ENCODE measurements around the gene TSGA10IP.

Gene TSGA10IP

GRCh38 chr11:65967329-65967934 lies 22.2 kb downstream of the TSGA10IP start:
- no peaks in the 10 kb centered on the region for H3K9me3 ChIP-seq (ENCODE audit: control insufficient read depth, low read length)

GRCh38 chr11:65968600-65969482 lies 23.6 kb downstream of the TSGA10IP start:
- no peak overlapping the region for H3K18ac ChIP-seq (ENCODE audit: low read depth in 1 of 2, low read length in 2 of 2)
- H2BK15ac ChIP-seq (ENCODE audit: low read depth, poor library complexity, severe bottlenecking) = no peak overlapping the region
- H3K9ac ChIP-seq (ENCODE audit: low read length) = no peak overlapping the region
- H2AK5ac ChIP-seq (ENCODE audit: low read length, severe bottlenecking) = no peak overlapping the region
- H2AFZ ChIP-seq (ENCODE audit: low read depth, low read length) = no peak overlapping the region
- H3K9me3 ChIP-seq (ENCODE audit: control insufficient read depth, low read length) = no peaks in the 10 kb centered on the region
- H4K8ac ChIP-seq (ENCODE audit: low read length) = no peak overlapping the region
- no peak overlapping the region for H3K4ac ChIP-seq (ENCODE audit: low read depth in 1 of 2, low read length in 2 of 2)
- H3K4me1 ChIP-seq (ENCODE audit: control insufficient read depth, insufficient read depth, low read depth, low read length) = peaks cover 5% of the 10 kb centered on the region
- no peak overlapping the region for H3K14ac ChIP-seq (ENCODE audit: low read length in 2 of 2)
- H3K27ac ChIP-seq (ENCODE audit: low read length, poor library complexity, severe bottlenecking) = no peak overlapping the region
- H3K27me3 ChIP-seq (ENCODE audit: control insufficient read depth in 1 of 2, insufficient read depth in 1 of 2, low read length in 2 of 2) = no peaks in the 10 kb centered on the region
- no peak overlapping the region for H3K4me3 ChIP-seq (ENCODE audit: insufficient read depth in 1 of 2, low read depth in 1 of 2, low read length in 2 of 2)
- H2BK12ac ChIP-seq (ENCODE audit: low read length in 2 of 2) = no peak overlapping the region
- no peak for DNase-seq
- no peak overlapping the region for H3K23ac ChIP-seq (ENCODE audit: low read length in 2 of 2)
- H3K4me2 ChIP-seq (ENCODE audit: low read length, poor library complexity, severe bottlenecking) = no peak overlapping the region
- H2BK5ac ChIP-seq (ENCODE audit: low read depth, low read length, poor library complexity, severe bottlenecking) = no peak overlapping the region
- peaks cover 56% of the 10 kb centered on the region for H3K79me1 ChIP-seq (replicated peaks; ENCODE audit: low read length, poor library complexity, severe bottlenecking)
- 95% methylated on average over 11 of the region's 15 CpGs for WGBS
- no peak overlapping the region for H4K91ac ChIP-seq (ENCODE audit: low read length)
- peaks cover 74 to 85% of the 10 kb centered on the region in 2 experiments for H3K36me3 ChIP-seq (ENCODE audit: control insufficient read depth in 1 of 2, insufficient read depth in 2 of 2, low read depth in 1 of 2, low read length in 2 of 2)
- H2BK120ac ChIP-seq (ENCODE audit: low read depth, low read length) = no peak overlapping the region

More at GRCh38 chr11:65967329-65967934, 22.2 kb downstream of the TSGA10IP start:
- Histone ChIP-seq H3K27me3 (ENCODE audit: control insufficient read depth in 1 of 2, insufficient read depth in 1 of 2, low read length in 2 of 2) (no peaks in the 10 kb centered on the region), H2AK5ac (ENCODE audit: low read length, severe bottlenecking) (no peak overlapping the region), H3K27ac (ENCODE audit: low read length, poor library complexity, severe bottlenecking) (no peak overlapping the region), H3K18ac (ENCODE audit: low read depth in 1 of 2, low read length in 2 of 2) (no peak overlapping the region), H3K4me2 (ENCODE audit: low read length, poor library complexity, severe bottlenecking) (no peak overlapping the region), H4K8ac (ENCODE audit: low read length) (no peak overlapping the region), H2BK12ac (ENCODE audit: low read length in 2 of 2) (no peak overlapping the region), H3K9ac (ENCODE audit: low read length) (no peak overlapping the region), H3K4me1 (ENCODE audit: control insufficient read depth, insufficient read depth, low read depth, low read length) (peaks cover 12% of the 10 kb centered on the region), H2BK120ac (ENCODE audit: low read depth, low read length) (no peak overlapping the region), H3K14ac (ENCODE audit: low read length in 2 of 2) (no peak overlapping the region), H3K23ac (ENCODE audit: low read length in 2 of 2) (no peak overlapping the region), H3K36me3 (ENCODE audit: control insufficient read depth in 1 of 2, insufficient read depth in 2 of 2, low read depth in 1 of 2, low read length in 2 of 2) (peaks cover 71 to 78% of the 10 kb centered on the region in 2 experiments), H4K91ac (ENCODE audit: low read length) (no peak overlapping the region), H2AFZ (ENCODE audit: low read depth, low read length) (no peak overlapping the region), H3K4me3 (ENCODE audit: insufficient read depth in 1 of 2, low read depth in 1 of 2, low read length in 2 of 2) (no peak overlapping the region), H3K79me1 (replicated peaks; ENCODE audit: low read length, poor library complexity, severe bottlenecking) (peaks cover 53% of the 10 kb centered on the region), H2BK15ac (ENCODE audit: low read depth, poor library complexity, severe bottlenecking) (no peak overlapping the region), H2BK5ac (ENCODE audit: low read depth, low read length, poor library complexity, severe bottlenecking) (no peak overlapping the region), H3K4ac (ENCODE audit: low read depth in 1 of 2, low read length in 2 of 2) (no peak overlapping the region)
- 96% methylated on average over 30 of the region's 30 CpGs for WGBS
- no peak for DNase-seq

DNA sequence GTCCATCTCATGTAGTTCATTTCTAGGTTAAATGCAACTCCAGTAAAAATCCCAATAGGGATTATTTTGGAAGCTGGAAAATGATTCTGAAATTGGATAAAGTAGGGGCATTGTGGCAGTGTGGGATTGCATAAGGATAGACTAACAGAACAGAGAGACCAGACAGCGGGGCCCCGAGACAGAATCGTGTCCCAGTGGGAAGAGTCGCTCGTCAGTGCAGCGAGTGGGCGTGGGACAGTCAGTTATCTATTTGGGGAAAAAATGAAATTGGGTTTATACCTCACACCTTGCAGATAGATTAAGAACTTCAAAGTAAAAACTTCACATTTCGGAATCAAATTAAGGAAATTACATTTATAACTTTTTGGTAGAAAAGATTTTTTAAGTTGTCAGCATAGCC lies 26.8 kb downstream of the TSGA10IP start:
- Histone ChIP-seq H3K9ac (ENCODE audit: low read length) (no peak overlapping the region), H3K4me1 (ENCODE audit: control insufficient read depth, insufficient read depth, low read depth, low read length) (no peaks in the 10 kb centered on the region), H3K36me3 (ENCODE audit: control insufficient read depth in 1 of 2, insufficient read depth in 2 of 2, low read depth in 1 of 2, low read length in 2 of 2) (peaks cover 66 to 68% of the 10 kb centered on the region in 2 experiments), H3K23ac (ENCODE audit: low read length in 2 of 2) (no peak overlapping the region), H3K4me3 (ENCODE audit: insufficient read depth in 1 of 2, low read depth in 1 of 2, low read length in 2 of 2) (no peak overlapping the region), H2AK5ac (ENCODE audit: low read length, severe bottlenecking) (no peak overlapping the region), H3K4me2 (ENCODE audit: low read length, poor library complexity, severe bottlenecking) (no peak overlapping the region), H3K9me3 (ENCODE audit: control insufficient read depth, low read length) (no peaks in the 10 kb centered on the region), H3K14ac (ENCODE audit: low read length in 2 of 2) (no peak overlapping the region), H4K8ac (ENCODE audit: low read length) (no peak overlapping the region), H3K27me3 (ENCODE audit: control insufficient read depth in 1 of 2, insufficient read depth in 1 of 2, low read length in 2 of 2) (no peaks in the 10 kb centered on the region), H2BK5ac (ENCODE audit: low read depth, low read length, poor library complexity, severe bottlenecking) (no peak overlapping the region), H4K91ac (ENCODE audit: low read length) (no peak overlapping the region), H3K4ac (ENCODE audit: low read depth in 1 of 2, low read length in 2 of 2) (no peak overlapping the region), H2BK120ac (ENCODE audit: low read depth, low read length) (no peak overlapping the region), H2BK12ac (ENCODE audit: low read length in 2 of 2) (no peak overlapping the region), H3K18ac (ENCODE audit: low read depth in 1 of 2, low read length in 2 of 2) (no peak overlapping the region), H2BK15ac (ENCODE audit: low read depth, poor library complexity, severe bottlenecking) (no peak overlapping the region), H3K79me1 (replicated peaks; ENCODE audit: low read length, poor library complexity, severe bottlenecking) (peaks cover 30% of the 10 kb centered on the region), H2AFZ (ENCODE audit: low read depth, low read length) (no peak overlapping the region), H3K27ac (ENCODE audit: low read length, poor library complexity, severe bottlenecking) (no peak overlapping the region)
- WGBS = 100% methylated on average over 3 of the region's 8 CpGs
- DNase-seq = no peak

- Histone ChIP-seq H3K27ac (ENCODE audit: low read length, poor library complexity, severe bottlenecking) (no peak overlapping the region), H3K14ac (ENCODE audit: low read length in 2 of 2) (no peak overlapping the region)
- WGBS = 97% methylated on average over 10 of the region's 13 CpGs
Observed at GRCh38 chr11:65973439-65974110, 28.3 kb downstream of the TSGA10IP start.

More at GRCh38 chr11:65973439-65974110, 28.3 kb downstream of the TSGA10IP start:
- H3K27me3 ChIP-seq (ENCODE audit: control insufficient read depth in 1 of 2, insufficient read depth in 1 of 2, low read length in 2 of 2) = no peaks in the 10 kb centered on the region
- no peaks in the 10 kb centered on the region for H3K9me3 ChIP-seq (ENCODE audit: control insufficient read depth, low read length)
- no peak overlapping the region for H3K18ac ChIP-seq (ENCODE audit: low read depth in 1 of 2, low read length in 2 of 2)
- no peak overlapping the region for H2AK5ac ChIP-seq (ENCODE audit: low read length, severe bottlenecking)
- no peak overlapping the region for H3K4ac ChIP-seq (ENCODE audit: low read depth in 1 of 2, low read length in 2 of 2)
- H3K23ac ChIP-seq (ENCODE audit: low read length in 2 of 2) = no peak overlapping the region
- no peak overlapping the region for H2BK120ac ChIP-seq (ENCODE audit: low read depth, low read length)
- H3K36me3 ChIP-seq (ENCODE audit: control insufficient read depth in 1 of 2, insufficient read depth in 2 of 2, low read depth in 1 of 2, low read length in 2 of 2) = peaks cover 66 to 68% of the 10 kb centered on the region in 2 experiments
- no peak overlapping the region for H3K4me2 ChIP-seq (ENCODE audit: low read length, poor library complexity, severe bottlenecking)
- no peak overlapping the region for H2BK5ac ChIP-seq (ENCODE audit: low read depth, low read length, poor library complexity, severe bottlenecking)
- no peak overlapping the region for H2BK15ac ChIP-seq (ENCODE audit: low read depth, poor library complexity, severe bottlenecking)
- no peak overlapping the region for H2BK12ac ChIP-seq (ENCODE audit: low read length in 2 of 2)
- H2AFZ ChIP-seq (ENCODE audit: low read depth, low read length) = no peak overlapping the region
- DNase-seq = no peak
- no peak overlapping the region for H3K9ac ChIP-seq (ENCODE audit: low read length)
- no peaks in the 10 kb centered on the region for H3K4me1 ChIP-seq (ENCODE audit: control insufficient read depth, insufficient read depth, low read depth, low read length)
- no peak overlapping the region for H4K8ac ChIP-seq (ENCODE audit: low read length)
- H3K4me3 ChIP-seq (ENCODE audit: insufficient read depth in 1 of 2, low read depth in 1 of 2, low read length in 2 of 2) = no peak overlapping the region
- H4K91ac ChIP-seq (ENCODE audit: low read length) = no peak overlapping the region
- H3K79me1 ChIP-seq (replicated peaks; ENCODE audit: low read length, poor library complexity, severe bottlenecking) = peaks cover 22% of the 10 kb centered on the region
